ENCODE data around the gene CACNB2. TPM values are rescaled to one million over a fixed set of nuclear protein-coding genes. Genes with fewer than 3 reads are reported as not detected.

CACNB2 gene
- total RNA-seq, 1 experiment from 2014 or later: 3.2 TPM

DNA sequence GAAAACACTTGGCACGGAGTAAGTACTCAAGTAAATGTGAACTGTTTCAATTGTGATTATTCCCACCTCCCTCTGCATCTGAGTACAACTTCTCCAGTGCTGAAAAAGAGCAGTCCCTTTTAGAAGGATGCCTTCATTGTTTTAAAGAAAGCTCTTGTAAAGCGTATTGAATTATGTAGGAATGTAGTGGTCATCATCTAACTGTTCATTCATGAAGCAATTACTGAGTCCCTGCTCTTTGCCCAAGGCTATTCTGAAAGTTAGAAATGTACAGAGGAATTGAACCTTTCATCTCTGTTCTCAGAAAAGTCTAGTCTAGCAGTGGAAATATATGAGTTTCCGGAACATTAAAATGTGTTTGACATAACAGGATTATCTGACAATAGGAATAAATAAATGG, 127.8 kb downstream of the CACNB2 start:
- Mint-ChIP-seq H3K4me3 (no peak overlapping the region), H3K4me1 (peaks cover 4% of the 10 kb centered on the region), H3K27ac (no peak overlapping the region), H3K27me3 (ENCODE audit: low read depth) (no peaks in the 10 kb centered on the region), H3K36me3 (no peaks in the 10 kb centered on the region; the same call in 1 of the 2 replicates), H3K9me3 (peaks cover 12% of the 10 kb centered on the region)
- no peak for ATAC-seq
- ChIA-PET POLR2A (no interaction called here), CTCF (no interaction called here)
- TF ChIP-seq IRF2 (CRISPR knock-in tag; IDR thresholded peaks at IDR 0.05; ENCODE audit: borderline replicate concordance, low read depth) (no peak), MXD4 (CRISPR knock-in tag; IDR thresholded peaks at IDR 0.05; ENCODE audit: borderline replicate concordance) (no peak), ESRRA (CRISPR knock-in tag; IDR thresholded peaks at IDR 0.05; ENCODE audit: borderline replicate concordance) (no peak), EMX1 (CRISPR knock-in tag; IDR thresholded peaks at IDR 0.05) (no peak), GRHL2 (CRISPR knock-in tag; IDR thresholded peaks at IDR 0.05; ENCODE audit: insufficient replicate concordance, severe bottlenecking) (no peak), ZNF263 (CRISPR knock-in tag; IDR thresholded peaks at IDR 0.05; ENCODE audit: low read depth) (no peak), ZNF219 (CRISPR knock-in tag; IDR thresholded peaks at IDR 0.05; ENCODE audit: borderline replicate concordance) (no peak), OVOL2 (CRISPR knock-in tag; IDR thresholded peaks at IDR 0.05; ENCODE audit: borderline replicate concordance) (no peak), NR3C1 (CRISPR knock-in tag; conservative IDR thresholded peaks at IDR 0.05; ENCODE audit: low read depth) (no peak)
- TF ChIP-seq, protein P1, sequence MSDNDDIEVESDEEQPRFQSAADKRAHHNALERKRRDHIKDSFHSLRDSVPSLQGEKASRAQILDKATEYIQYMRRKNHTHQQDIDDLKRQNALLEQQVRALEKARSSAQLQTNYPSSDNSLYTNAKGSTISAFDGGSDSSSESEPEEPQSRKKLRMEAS (CRISPR knock-in tag; IDR thresholded peaks at IDR 0.05): no peak
- no peak for DNase-seq (ENCODE audit: low spot score)

DNA sequence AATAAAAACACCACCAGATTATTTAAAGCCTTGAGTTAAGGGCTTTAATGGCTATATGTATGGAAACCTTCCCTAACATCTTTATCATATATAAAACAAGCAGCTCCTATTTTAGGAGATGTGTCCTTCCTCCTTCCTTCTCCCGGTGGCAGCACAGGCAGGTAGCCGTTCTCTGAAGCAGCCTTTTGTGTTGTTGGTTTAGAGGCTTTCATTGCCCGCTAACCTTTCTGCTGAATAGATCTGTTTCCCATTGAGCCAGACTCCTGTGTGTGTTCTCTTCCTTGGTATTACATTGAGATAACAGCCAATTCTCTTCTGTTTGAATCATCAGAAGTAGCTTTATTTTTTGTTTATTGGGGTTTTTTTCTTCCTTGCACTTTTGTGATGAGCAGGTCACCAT, 131.3 kb downstream of the CACNB2 start:
- Mint-ChIP-seq H3K27me3 (ENCODE audit: low read depth) (no peaks in the 10 kb centered on the region), H3K36me3 (no peaks in the 10 kb centered on the region), H3K4me1 (peaks cover 11% of the 10 kb centered on the region), H3K27ac (no peak overlapping the region), H3K4me3 (no peak overlapping the region), H3K9me3 (no peaks in the 10 kb centered on the region)
- ChIA-PET CTCF (no interaction called here), POLR2A (interaction anchor here (0.6 kb wide), 1 partner anchor 47 kb away, joined by 3 read pairs; no protein-coding TSS in a partner anchor)
- DNase-seq (ENCODE audit: low spot score) (no peak), ATAC-seq (no peak)
- TF ChIP-seq CBFB (CRISPR knock-in tag; IDR thresholded peaks at IDR 0.05; ENCODE audit: low read depth) (no peak), MYBL2 (CRISPR knock-in tag; IDR thresholded peaks at IDR 0.05) (no peak), NFYB (CRISPR knock-in tag; conservative IDR thresholded peaks at IDR 0.05; ENCODE audit: low read depth) (no peak), GRHL2 (CRISPR knock-in tag; IDR thresholded peaks at IDR 0.05; ENCODE audit: insufficient replicate concordance, severe bottlenecking) (no peak), EMX1 (CRISPR knock-in tag; IDR thresholded peaks at IDR 0.05) (no peak), IRF2 (CRISPR knock-in tag; IDR thresholded peaks at IDR 0.05; ENCODE audit: borderline replicate concordance, low read depth) (no peak)
- TF ChIP-seq, protein P2, sequence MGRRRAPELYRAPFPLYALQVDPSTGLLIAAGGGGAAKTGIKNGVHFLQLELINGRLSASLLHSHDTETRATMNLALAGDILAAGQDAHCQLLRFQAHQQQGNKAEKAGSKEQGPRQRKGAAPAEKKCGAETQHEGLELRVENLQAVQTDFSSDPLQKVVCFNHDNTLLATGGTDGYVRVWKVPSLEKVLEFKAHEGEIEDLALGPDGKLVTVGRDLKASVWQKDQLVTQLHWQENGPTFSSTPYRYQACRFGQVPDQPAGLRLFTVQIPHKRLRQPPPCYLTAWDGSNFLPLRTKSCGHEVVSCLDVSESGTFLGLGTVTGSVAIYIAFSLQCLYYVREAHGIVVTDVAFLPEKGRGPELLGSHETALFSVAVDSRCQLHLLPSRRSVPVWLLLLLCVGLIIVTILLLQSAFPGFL (CRISPR knock-in tag; IDR thresholded peaks at IDR 0.05; ENCODE audit: borderline replicate concordance): no peak
- TF ChIP-seq, protein P3, sequence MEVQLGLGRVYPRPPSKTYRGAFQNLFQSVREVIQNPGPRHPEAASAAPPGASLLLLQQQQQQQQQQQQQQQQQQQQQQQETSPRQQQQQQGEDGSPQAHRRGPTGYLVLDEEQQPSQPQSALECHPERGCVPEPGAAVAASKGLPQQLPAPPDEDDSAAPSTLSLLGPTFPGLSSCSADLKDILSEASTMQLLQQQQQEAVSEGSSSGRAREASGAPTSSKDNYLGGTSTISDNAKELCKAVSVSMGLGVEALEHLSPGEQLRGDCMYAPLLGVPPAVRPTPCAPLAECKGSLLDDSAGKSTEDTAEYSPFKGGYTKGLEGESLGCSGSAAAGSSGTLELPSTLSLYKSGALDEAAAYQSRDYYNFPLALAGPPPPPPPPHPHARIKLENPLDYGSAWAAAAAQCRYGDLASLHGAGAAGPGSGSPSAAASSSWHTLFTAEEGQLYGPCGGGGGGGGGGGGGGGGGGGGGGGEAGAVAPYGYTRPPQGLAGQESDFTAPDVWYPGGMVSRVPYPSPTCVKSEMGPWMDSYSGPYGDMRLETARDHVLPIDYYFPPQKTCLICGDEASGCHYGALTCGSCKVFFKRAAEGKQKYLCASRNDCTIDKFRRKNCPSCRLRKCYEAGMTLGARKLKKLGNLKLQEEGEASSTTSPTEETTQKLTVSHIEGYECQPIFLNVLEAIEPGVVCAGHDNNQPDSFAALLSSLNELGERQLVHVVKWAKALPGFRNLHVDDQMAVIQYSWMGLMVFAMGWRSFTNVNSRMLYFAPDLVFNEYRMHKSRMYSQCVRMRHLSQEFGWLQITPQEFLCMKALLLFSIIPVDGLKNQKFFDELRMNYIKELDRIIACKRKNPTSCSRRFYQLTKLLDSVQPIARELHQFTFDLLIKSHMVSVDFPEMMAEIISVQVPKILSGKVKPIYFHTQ (CRISPR knock-in tag; IDR thresholded peaks at IDR 0.05): no peak
- TF ChIP-seq, protein P4, sequence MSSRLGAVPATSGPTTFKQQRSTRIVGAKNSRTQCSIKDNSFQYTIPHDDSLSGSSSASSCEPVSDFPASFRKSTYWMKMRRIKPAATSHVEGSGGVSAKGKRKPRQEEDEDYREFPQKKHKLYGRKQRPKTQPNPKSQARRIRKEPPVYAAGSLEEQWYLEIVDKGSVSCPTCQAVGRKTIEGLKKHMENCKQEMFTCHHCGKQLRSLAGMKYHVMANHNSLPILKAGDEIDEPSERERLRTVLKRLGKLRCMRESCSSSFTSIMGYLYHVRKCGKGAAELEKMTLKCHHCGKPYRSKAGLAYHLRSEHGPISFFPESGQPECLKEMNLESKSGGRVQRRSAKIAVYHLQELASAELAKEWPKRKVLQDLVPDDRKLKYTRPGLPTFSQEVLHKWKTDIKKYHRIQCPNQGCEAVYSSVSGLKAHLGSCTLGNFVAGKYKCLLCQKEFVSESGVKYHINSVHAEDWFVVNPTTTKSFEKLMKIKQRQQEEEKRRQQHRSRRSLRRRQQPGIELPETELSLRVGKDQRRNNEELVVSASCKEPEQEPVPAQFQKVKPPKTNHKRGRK (CRISPR knock-in tag; IDR thresholded peaks at IDR 0.05; ENCODE audit: borderline replicate concordance): no peak
- TF ChIP-seq, protein P5, sequence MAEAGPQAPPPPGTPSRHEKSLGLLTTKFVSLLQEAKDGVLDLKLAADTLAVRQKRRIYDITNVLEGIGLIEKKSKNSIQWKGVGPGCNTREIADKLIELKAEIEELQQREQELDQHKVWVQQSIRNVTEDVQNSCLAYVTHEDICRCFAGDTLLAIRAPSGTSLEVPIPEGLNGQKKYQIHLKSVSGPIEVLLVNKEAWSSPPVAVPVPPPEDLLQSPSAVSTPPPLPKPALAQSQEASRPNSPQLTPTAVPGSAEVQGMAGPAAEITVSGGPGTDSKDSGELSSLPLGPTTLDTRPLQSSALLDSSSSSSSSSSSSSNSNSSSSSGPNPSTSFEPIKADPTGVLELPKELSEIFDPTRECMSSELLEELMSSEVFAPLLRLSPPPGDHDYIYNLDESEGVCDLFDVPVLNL (CRISPR knock-in tag; IDR thresholded peaks at IDR 0.05; ENCODE audit: borderline replicate concordance, low read depth): no peak
